Aorta (tissue), 5 donors: ENCODE measurements around the gene SORL1. TPM values are rescaled to one million over a fixed set of nuclear protein-coding genes. Genes with fewer than 3 reads are reported as not detected.

Experiments
- ATAC-seq: fragments of 200-7000 bp; cut with Tn5 transposase; one replicate; pipeline ENCODE4 v1.9.1; 2022; ENCODE audit warnings: moderate library complexity; ENCODE audit not compliant: low FRiP score
- DNase-seq, 2 donors: peaks; one replicate each; pipeline ENCODE4 v3.0.0-alpha.2; 2020
- H3K27ac ChIP-seq, 2 donors: one replicate each; pipeline ENCODE4 v1.5.1; 2013; ENCODE audit warnings: low read length in 2 of 2, mild to moderate bottlenecking in 2 of 2, moderate library complexity in 2 of 2, control low read depth in 1 of 2, inconsistent platforms in 1 of 2, low read depth in 1 of 2
- H3K27me3 ChIP-seq, 2 donors: one replicate each; pipeline ENCODE4 v1.6.1; 2013; ENCODE audit warnings: control low read depth in 1 of 2, low read length in 1 of 2, mild to moderate bottlenecking in 1 of 2, moderate library complexity in 1 of 2; ENCODE audit not compliant: insufficient read depth in 2 of 2, control insufficient read depth in 1 of 2
- H3K36me3 ChIP-seq, 2 donors: one replicate each; pipeline ENCODE4 v1.6.1; 2013; ENCODE audit warnings: control low read depth in 1 of 2, low read length in 1 of 2, mild to moderate bottlenecking in 1 of 2; ENCODE audit not compliant: insufficient read depth in 2 of 2, control insufficient read depth in 1 of 2
- H3K4me1 ChIP-seq, 2 donors: one replicate each; pipeline ENCODE4 v1.6.1; 2013; ENCODE audit warnings: low read length in 2 of 2, control low read depth in 1 of 2, mild to moderate bottlenecking in 1 of 2, moderate library complexity in 1 of 2; ENCODE audit not compliant: insufficient read depth in 2 of 2, control insufficient read depth in 1 of 2
- H3K4me3 ChIP-seq, 2 donors: one replicate each; pipeline ENCODE4 v1.5.1; 2013; ENCODE audit warnings: low read length in 2 of 2, control low read depth in 1 of 2, mild to moderate bottlenecking in 1 of 2
- H3K9me3 ChIP-seq: one replicate; pipeline ENCODE4 v1.6.1; 2013; ENCODE audit warnings: mild to moderate bottlenecking, low read length; ENCODE audit not compliant: control insufficient read depth
- WGBS, 2 donors: extraction: QIAGEN DNeasy Blood & Tissue Kit; methylation state at CpG; one replicate each; pipeline ENCODE4 v1.1.7; 2013; 5-methylcytosine and 5-hydroxymethylcytosine counted together
- intact Hi-C, 2 donors: fragments of 100-400 bp; cut with DNase I; formaldehyde crosslinking; loops; one replicate each; pipeline versions ENCODE4 v1.14.2 to v1.15.0; 2022
- polyA plus RNA-seq, 2 donors: library from polyadenylated mRNA; stranded (reverse); fragments of 200-250 nt; gene quantifications; one replicate each; pipeline ENCODE4 v1.2.3, GENCODE V29; 2013
- total RNA-seq, 2 donors: library from RNA; stranded (reverse); fragmentation: NEBNext Ultra II Directional; extraction: Animal tissue kit (Norgen Biotek cat#: 25700); gene quantifications; one replicate each; pipeline ENCODE4 v1.2.1, GENCODE V29; 2021
- donor health status: healthy with polysubstance abuse.
- donor health status: Bipolar disorder and iron deficiency.
- donor health status: DM: no; HTN: no; CAD: no.
- donor health status: DM: no; HTN: no; CAD: no.
- donor health status: DM: yes; HTN: yes; CAD: no.

SORL1 gene
- total and polyA plus RNA-seq, 4 donors: 0.79 to 37.2 (median 18.3) TPM

DNA sequence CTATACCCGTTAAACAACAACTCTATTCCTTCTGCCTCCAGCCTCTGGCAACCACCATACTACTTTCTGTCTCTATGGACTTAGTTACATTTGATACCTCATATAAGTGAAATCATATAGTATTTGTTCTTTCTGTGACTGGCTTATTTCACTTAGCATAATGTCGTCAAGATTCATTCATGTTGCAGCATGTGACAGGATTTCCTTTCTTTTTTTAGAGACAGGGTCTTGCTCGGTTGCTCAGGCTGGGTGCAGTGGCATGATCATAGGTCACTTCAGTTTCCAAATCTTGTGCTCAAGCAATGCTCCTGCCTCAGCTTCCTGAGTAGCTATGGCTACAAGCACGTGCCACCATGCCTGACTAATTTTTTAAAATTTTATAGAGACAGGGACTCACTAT is 29.4 kb upstream of the SORL1 start:
- DNase-seq: no peak
- intact Hi-C loops: no loop called here
- Histone ChIP-seq H3K4me3 (no peak overlapping the region), H3K27me3 (no peaks in the 10 kb centered on the region), H3K36me3 (no peaks in the 10 kb centered on the region), H3K9me3 (no peaks in the 10 kb centered on the region), H3K27ac (no peak overlapping the region), H3K4me1 (no peaks in the 10 kb centered on the region)
- ATAC-seq: no peak
- 71 to 75% methylated on average over 4 of the region's 4 CpGs for WGBS, 2 donors

DNA sequence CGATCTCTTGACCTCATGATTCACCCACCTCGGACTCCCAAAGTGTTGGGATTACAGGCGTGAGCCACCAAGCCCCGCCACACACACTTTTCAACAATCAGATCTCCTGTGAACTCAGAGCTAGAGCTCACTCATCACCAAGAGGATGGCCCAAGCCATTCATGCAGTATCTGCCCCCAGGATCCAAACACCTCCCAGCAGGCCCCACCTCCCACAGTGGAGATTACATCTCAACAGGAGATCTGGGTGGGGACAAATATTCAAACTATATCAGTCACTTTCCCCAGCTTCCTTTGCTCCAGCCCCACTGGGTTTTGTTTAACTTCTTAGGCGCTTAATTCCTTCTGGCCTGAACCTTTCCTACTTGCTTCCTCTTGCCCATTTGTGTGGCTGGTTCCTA is 26.3 kb upstream of the SORL1 start:
- ATAC-seq: no peak
- intact Hi-C loops: no loop called here
- no peak for DNase-seq

DNA sequence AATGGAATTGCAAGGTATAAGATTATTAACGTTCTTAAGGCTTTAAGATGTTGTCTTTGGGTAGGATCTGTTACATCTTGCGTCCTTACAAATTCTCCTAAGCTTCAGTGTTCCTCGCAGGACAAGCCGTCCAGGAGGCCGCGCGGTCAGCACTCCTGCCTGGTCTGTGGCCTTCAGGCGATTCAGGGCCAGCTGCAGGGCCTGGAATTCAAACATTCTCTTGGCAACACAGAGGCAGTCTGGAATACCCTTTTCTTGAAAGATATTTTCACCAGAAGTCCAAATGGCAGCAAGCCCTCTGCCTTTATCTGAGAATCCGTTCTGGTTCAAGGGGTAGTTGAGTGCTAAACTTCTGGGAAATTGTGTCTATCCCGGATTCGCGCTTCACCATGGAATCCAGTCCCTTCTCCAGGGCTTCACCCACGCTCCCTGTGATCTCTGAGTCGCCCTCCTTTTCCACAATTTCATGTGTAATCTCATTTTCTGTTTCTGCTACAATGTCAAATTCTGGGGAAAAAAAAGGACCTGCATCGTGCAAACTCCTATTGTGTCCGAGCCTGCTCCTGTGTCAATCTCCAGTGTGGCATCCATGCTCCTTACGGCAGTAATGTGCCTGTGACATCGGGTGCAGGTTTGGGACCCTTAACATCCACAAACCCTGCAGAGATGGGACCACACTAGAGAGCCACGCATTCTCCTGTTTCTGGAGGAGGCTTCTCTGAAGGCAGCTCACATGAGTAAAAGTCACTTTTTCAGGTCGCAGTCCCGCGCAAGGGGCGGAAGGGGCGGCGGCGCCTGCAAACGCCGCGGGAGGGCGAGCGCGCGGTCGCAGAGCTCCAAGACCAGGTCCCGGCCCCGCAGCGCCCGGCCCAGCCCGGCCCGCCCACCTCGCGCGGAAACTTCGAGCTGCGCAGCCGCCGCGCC is 25.4 kb upstream of the SORL1 start:
- no peaks in the 10 kb centered on the region for H3K4me1 ChIP-seq
- intact Hi-C loops: no loop called here
- no peaks in the 10 kb centered on the region for H3K36me3 ChIP-seq
- peak; percentile 64 to 89 for DNase-seq
- no peak overlapping the region for H3K27ac ChIP-seq
- peak overlapping the region; percentile 17 to 63 for H3K4me3 ChIP-seq
- no peaks in the 10 kb centered on the region for H3K9me3 ChIP-seq
- ATAC-seq: peak; percentile 80
- H3K27me3 ChIP-seq: no peaks in the 10 kb centered on the region
- 18 to 29% methylated on average over 34 to 48 of the region's 48 CpGs for WGBS, 2 donors

More for the DNA sequence above, 26.3 kb upstream of the SORL1 start:
- 98 to 100% methylated on average over 5 of the region's 5 CpGs for WGBS, 2 donors
- Histone ChIP-seq H3K36me3 (no peaks in the 10 kb centered on the region), H3K27me3 (no peaks in the 10 kb centered on the region), H3K4me1 (no peaks in the 10 kb centered on the region), H3K27ac (no peak overlapping the region), H3K4me3 (no peak overlapping the region), H3K9me3 (no peaks in the 10 kb centered on the region)

DNA sequence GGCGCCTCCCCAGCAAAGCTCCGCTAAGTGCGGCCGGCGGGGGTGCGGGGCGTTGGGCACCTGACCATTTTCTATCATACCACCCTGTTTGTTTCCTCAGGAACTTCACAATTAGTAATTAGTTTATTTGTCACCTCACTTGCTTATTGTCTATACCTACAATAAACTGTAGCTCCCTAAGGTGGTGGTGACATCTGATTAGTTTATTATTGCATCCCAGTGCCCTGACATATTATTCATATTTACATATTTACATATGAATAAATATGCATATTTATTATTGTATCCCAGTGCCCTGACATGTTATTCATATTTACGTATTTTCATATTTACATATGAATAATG is 24.7 kb upstream of the SORL1 start:
- intact Hi-C loops: no loop called here
- DNase-seq: no peak
- no peaks in the 10 kb centered on the region for H3K9me3 ChIP-seq
- no peaks in the 10 kb centered on the region for H3K36me3 ChIP-seq
- ATAC-seq: no peak
- peak overlapping the region; percentile 17 to 63 for H3K4me3 ChIP-seq
- H3K27me3 ChIP-seq: no peaks in the 10 kb centered on the region
- H3K27ac ChIP-seq: no peak overlapping the region
- H3K4me1 ChIP-seq: no peaks in the 10 kb centered on the region
- WGBS, 2 donors: 12 to 14% methylated on average over 7 to 8 of the region's 8 CpGs

DNA sequence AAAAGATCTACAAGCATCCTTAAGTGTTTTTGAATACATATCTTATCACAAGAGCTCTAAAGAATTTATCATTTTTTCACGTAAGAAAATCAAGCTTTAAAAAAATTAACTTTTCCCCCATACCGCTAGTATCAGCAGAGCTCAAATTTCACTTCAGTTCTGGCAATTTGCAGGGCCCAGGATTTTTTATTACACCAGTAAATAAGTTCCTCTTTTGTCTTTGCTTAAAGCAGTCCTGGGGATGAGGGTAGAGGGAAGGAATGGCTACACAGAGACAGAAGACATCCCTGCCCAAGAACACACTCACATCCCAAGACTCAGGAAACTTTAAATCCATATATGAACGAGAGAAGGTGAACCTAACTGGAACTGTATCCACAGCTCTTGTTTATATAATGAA is 22.6 kb upstream of the SORL1 start:
- 66 to 68% methylated on average over 3 of the region's 3 CpGs for WGBS, 2 donors
- intact Hi-C loops: no loop called here
- ATAC-seq (no peak), DNase-seq (no peak)
- Histone ChIP-seq H3K27me3 (no peaks in the 10 kb centered on the region), H3K9me3 (no peaks in the 10 kb centered on the region), H3K36me3 (no peaks in the 10 kb centered on the region), H3K4me1 (no peaks in the 10 kb centered on the region), H3K4me3 (no peak overlapping the region), H3K27ac (no peak overlapping the region)

DNA sequence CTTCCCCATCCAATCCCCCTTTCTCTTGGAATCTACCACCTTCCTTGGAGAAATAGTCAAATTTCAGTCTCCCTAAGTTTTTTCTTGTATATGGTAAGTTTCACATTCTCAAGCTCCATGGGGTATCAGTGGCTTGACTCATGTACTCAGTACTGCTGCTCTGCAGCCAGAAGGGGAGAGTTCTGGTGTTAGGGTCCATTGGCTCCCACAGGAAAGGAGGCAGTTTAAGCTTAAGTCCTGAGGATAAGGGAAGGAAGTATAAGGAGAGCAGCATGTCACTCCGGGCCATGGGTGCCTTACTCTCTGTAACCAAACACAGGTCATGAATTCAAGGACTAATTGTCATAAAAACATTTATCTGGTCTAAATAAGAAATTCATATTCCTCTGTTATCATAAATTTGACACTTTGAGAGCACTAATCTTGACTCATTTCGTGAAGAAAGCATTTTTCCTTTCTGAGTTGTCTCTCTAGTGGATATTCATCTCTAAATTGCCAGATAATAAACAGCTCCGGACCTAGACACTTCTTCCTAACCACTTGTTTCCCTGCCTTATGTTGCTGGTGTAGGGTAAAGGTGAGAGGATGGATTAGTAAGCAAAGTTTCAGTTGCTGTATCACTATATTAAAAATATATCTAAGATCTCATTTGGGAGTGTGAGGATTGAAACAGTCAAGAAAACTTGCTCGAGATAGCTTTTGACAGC is 20.1 kb upstream of the SORL1 start:
- WGBS, 2 donors: 92% methylated on average over 4 of the region's 4 CpGs
- no peaks in the 10 kb centered on the region for H3K27me3 ChIP-seq
- peaks cover 0 to under 1% of the 10 kb centered on the region in 2 donors for H3K4me1 ChIP-seq
- no peaks in the 10 kb centered on the region for H3K36me3 ChIP-seq
- H3K27ac ChIP-seq: no peak overlapping the region
- no peak for DNase-seq
- no peak overlapping the region for H3K4me3 ChIP-seq
- no peaks in the 10 kb centered on the region for H3K9me3 ChIP-seq
- intact Hi-C loops: no loop called here
- no peak for ATAC-seq

DNA sequence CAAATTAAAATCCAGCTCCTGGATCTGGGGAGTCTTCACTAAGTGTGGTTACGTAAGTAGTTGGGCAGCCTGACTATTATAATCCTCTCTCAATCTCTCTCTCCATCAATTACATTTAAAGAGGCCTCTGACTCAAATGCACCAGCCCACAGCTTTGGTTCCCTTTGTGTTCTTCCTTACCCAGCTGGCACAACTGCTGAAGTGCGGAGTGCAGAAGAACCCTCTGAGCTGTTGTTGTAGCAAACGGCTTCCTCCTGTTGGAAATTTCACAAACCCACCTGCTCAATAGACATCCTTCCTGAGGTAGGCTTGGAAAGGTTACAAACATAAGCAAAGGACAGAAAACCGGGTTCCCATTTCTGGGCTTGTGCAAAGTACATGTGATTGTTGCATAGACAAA is 17.0 kb upstream of the SORL1 start:
- 70 to 91% methylated on average over 4 of the region's 4 CpGs for WGBS, 2 donors
- intact Hi-C loops: no loop called here
- peaks cover 0 to 2% of the 10 kb centered on the region in 2 donors for H3K4me1 ChIP-seq
- no peaks in the 10 kb centered on the region for H3K36me3 ChIP-seq
- no peaks in the 10 kb centered on the region for H3K27me3 ChIP-seq
- H3K9me3 ChIP-seq: no peaks in the 10 kb centered on the region
- no peak overlapping the region for H3K4me3 ChIP-seq
- no peak overlapping the region for H3K27ac ChIP-seq
- DNase-seq: no peak
- ATAC-seq: no peak

DNA sequence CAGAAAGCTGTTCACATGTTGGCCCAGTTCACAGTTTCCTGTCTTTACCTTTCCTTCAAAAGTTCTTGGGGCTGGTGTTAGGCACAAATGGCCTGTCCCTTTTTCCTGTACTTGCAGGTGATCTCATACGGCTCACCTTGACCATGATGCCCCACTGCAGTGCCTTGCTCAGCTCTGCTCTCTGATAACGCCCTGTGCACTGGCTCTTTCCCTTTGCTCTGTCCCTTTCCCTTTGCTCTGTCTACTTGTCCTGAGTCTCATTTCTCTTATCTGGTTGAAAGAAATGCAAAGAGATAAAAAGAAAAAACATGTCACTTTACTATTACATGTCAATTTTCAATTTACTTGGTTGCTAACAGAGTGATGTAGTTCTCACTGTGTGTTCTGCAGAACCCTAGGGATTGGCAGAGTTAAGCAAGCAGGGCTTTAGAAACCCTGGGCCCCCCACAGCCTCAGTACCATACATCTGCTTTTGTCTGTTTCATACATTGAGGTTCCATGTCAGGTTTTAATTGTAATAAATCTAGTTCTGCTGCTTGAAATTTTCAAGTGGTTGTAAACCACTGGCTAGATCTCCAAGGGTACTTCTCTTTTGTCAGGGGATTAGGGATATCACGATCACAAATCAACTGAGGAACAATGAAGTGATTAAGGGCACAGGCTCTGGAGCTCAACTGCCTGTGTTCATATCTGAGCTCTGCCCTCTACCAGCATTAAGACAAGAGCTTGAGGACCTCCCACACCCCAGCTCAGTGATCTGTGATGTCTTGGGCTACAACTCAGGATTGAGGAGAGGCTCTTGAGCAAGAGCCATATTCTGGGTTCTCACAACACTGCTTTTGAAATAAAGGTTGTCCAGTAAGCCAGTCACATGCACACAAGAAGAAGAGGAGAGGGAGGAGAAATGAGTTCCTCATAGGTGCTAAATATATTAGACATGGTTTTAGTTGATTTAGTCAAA is 16.3 kb upstream of the SORL1 start:
- Histone ChIP-seq H3K27ac (no peak overlapping the region), H3K4me1 (peaks cover 0 to 2% of the 10 kb centered on the region in 2 donors), H3K27me3 (no peaks in the 10 kb centered on the region), H3K4me3 (no peak overlapping the region), H3K36me3 (no peaks in the 10 kb centered on the region), H3K9me3 (no peaks in the 10 kb centered on the region)
- DNase-seq: no peak
- 94 to 95% methylated on average over 3 of the region's 3 CpGs for WGBS, 2 donors
- intact Hi-C loops: no loop called here
- ATAC-seq: no peak
